ENCODE measurements around the gene PUM2.

DNA sequence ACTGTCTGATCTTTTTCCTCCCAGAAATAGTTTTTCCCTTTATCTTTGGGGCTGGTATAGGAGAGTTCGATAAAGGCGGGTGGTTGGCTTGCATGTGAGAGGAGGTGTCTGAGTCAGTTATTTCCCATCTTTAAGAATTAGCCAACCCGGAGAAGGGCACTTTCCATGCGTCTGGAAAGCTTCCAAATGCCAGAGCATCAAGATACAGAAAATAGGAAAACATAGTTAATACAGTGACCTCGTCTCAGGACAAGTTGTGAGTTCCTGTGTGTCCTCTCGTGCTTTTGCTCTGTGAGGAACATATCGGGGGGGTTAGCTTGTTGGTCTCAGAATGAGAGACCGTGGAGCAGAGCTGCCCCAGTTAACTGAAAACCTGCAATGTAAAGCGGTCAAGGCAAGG lies 18.7 kb upstream of the PUM2 start:
- TF ChIP-seq, protein P1, sequence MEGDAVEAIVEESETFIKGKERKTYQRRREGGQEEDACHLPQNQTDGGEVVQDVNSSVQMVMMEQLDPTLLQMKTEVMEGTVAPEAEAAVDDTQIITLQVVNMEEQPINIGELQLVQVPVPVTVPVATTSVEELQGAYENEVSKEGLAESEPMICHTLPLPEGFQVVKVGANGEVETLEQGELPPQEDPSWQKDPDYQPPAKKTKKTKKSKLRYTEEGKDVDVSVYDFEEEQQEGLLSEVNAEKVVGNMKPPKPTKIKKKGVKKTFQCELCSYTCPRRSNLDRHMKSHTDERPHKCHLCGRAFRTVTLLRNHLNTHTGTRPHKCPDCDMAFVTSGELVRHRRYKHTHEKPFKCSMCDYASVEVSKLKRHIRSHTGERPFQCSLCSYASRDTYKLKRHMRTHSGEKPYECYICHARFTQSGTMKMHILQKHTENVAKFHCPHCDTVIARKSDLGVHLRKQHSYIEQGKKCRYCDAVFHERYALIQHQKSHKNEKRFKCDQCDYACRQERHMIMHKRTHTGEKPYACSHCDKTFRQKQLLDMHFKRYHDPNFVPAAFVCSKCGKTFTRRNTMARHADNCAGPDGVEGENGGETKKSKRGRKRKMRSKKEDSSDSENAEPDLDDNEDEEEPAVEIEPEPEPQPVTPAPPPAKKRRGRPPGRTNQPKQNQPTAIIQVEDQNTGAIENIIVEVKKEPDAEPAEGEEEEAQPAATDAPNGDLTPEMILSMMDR (IDR thresholded peaks at IDR 0.05): no peak
- TF ChIP-seq POLR2AphosphoS5 (IDR thresholded peaks at IDR 0.05; ENCODE audit: insufficient read depth in 1 of 2, low read depth in 1 of 2): no peak

All from vagina (tissue), 2 donors.